Activated naive CD8-positive, alpha-beta T cell treated with anti-CD3 and anti-CD28 coated beads, Interleukin-2, amount 10 ng/mL, durations not matched to agents 7 days and 5 days (primary cell): ENCODE measurements around the gene ZC3HAV1. TPM values are rescaled to one million over a fixed set of nuclear protein-coding genes. Genes with fewer than 3 reads are reported as not detected.

ENCODE experiments used
- ATAC-seq: fragments of 150-1000 bp; cut with Tn5 transposase; one replicate; pipeline ENCODE4 v1.10.0; 2021; ENCODE audit warnings: low read depth, moderate library complexity
- POLR2A ChIA-PET: fragments of 350-600 bp; sonication (Branson Sonifier 250); formaldehyde crosslinking; loops from one replicate; lab custom pipeline; 2021; ENCODE audit warnings: antibody characterized with exemption; lab: Charles Lee
- DNase-seq: peaks from one replicate; pipeline ENCODE4 v3.0.0; 2021
- H3K27ac Mint-ChIP-seq: one replicate; pipeline ENCODE4 v1.8.0; 2022; ENCODE audit warnings: mild to moderate bottlenecking, mixed read lengths
- H3K27me3 Mint-ChIP-seq: one replicate; pipeline ENCODE4 v1.8.0; 2022; ENCODE audit warnings: mild to moderate bottlenecking, moderate library complexity, mixed read lengths
- H3K36me3 Mint-ChIP-seq: one replicate; pipeline ENCODE4 v1.8.0; 2021; ENCODE audit warnings: mild to moderate bottlenecking, mixed read lengths
- H3K4me1 Mint-ChIP-seq: one replicate; pipeline ENCODE4 v1.8.0; 2021; ENCODE audit warnings: mixed read lengths
- H3K4me3 Mint-ChIP-seq: one replicate; pipeline ENCODE4 v1.8.0; 2022; ENCODE audit warnings: mild to moderate bottlenecking, moderate library complexity, mixed read lengths
- H3K9me3 Mint-ChIP-seq: one replicate; pipeline ENCODE4 v1.8.0; 2021; ENCODE audit warnings: mixed read lengths
- total RNA-seq, 2 experiments: library from RNA; stranded (reverse); gene quantifications; one replicate each; pipeline ENCODE4 v1.2.3, GENCODE V29; 2021

Gene ZC3HAV1
- total RNA-seq, 2 experiments from 2014 or later, result 136 TPM

- no peak for DNase-seq
- Mint-ChIP-seq H3K4me1 (peaks cover 21% of the 10 kb centered on the region), H3K4me3 (peak overlapping the region; percentile 78), H3K27me3 (no peaks in the 10 kb centered on the region), H3K9me3 (no peaks in the 10 kb centered on the region), H3K36me3 (no peaks in the 10 kb centered on the region), H3K27ac (peak overlapping the region; percentile 89)
- no peak for ATAC-seq
- POLR2A ChIA-PET, result interaction anchor here (0.5 to 1.8 kb wide), 9 partner anchors 9 to 1148 kb away, joined by 3 to 18 read pairs (median 4); a partner anchor contains a TSS
These were observed 9.9 kb upstream of the ZC3HAV1 start for GRCh38 chr7:139119486-139119849.

DNA sequence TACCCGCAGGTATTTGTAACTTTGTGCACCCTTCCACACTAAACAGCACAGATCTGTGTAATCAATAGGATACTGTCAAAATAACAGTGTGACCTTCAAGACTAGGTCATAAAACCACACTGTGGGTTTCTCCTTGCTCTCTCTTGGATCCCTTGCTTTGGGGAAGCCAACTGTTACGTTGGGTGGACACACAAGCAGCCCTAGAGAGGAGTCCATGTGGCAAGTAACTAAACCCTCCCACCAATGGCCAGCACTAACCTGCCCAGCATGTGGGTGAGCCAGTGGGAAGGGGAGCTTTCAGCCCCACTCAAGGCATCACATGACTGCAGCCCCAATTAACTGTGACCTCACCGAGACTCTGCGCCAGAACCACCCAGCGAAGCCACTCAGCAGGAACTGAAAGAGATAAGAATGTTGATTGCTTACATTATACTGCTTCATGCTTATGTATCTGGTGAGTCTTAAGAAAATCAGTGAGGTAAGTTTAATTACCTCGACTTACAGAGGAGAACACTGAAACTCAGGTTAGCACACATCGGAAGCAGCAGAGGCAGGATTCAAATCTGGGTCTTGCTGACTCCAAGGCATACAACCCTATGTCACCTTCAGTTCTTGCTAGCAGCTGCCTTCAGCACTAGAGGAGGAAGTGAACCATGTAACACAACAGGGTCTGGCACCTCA lies 9.4 kb upstream of the ZC3HAV1 start:
- Mint-ChIP-seq H3K36me3 (no peaks in the 10 kb centered on the region), H3K4me3 (peak overlapping the region; percentile 78), H3K27me3 (no peaks in the 10 kb centered on the region), H3K9me3 (no peaks in the 10 kb centered on the region), H3K27ac (peak overlapping the region; percentile 89), H3K4me1 (peaks cover 21% of the 10 kb centered on the region)
- ATAC-seq (peak; percentile 87), DNase-seq (peak; percentile 52)
- POLR2A ChIA-PET, result interaction anchor here (0.5 to 1.8 kb wide), 9 partner anchors 9 to 1149 kb away, joined by 3 to 18 read pairs (median 4); a partner anchor contains a TSS

DNA sequence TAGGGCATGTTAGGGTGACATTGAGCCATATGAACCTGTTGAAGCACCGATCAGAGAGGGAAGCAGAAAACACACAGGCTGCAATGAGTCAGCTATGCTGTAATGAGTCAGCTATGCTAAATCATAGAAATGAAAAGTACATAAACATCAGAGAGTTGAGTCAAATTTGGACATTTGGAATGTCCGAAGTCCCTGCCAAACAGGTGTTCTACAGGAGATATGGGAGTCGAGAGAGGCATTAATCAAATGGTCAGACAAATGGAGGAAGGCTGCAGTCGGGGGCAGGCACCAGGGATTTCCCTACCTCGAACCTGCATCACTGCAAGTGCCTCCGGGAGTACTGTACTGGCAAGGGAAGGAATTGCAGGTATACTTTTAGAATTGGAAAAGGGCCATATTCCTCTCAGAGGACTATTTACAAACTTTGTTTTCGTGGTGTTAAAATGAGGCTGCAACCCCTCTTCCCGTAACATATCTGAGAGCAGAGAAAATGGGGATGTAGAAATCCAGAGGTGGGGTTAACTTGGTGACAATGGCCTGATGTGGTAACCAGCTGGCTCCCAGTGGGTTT lies 8.8 kb upstream of the ZC3HAV1 start:
- Mint-ChIP-seq H3K9me3 (no peaks in the 10 kb centered on the region), H3K36me3 (no peaks in the 10 kb centered on the region), H3K27me3 (no peaks in the 10 kb centered on the region), H3K4me1 (peaks cover 19% of the 10 kb centered on the region), H3K4me3 (no peak overlapping the region), H3K27ac (peak overlapping the region; percentile 89)
- no peak for DNase-seq
- ATAC-seq, result no peak
- POLR2A ChIA-PET, result interaction anchor here (1.3 to 1.8 kb wide), 3 partner anchors 14 to 23 kb away, joined by 4 to 18 read pairs (median 6); a partner anchor contains a TSS

- no peak for DNase-seq
- Mint-ChIP-seq H3K27me3 (no peaks in the 10 kb centered on the region), H3K9me3 (peaks cover 1% of the 10 kb centered on the region), H3K4me3 (no peak overlapping the region), H3K27ac (peak overlapping the region; percentile 62), H3K36me3 (no peaks in the 10 kb centered on the region), H3K4me1 (peaks cover 24% of the 10 kb centered on the region)
- no peak for ATAC-seq
- POLR2A ChIA-PET, result interaction anchor here (1.2 to 1.8 kb wide), 3 partner anchors 13 to 23 kb away, joined by 3 to 6 read pairs (median 4); no protein-coding TSS in a partner anchor
These were observed 8.2 kb upstream of the ZC3HAV1 start for GRCh38 chr7:139117599-139118233.

GRCh38 chr7:139116999-139117398 lies 7.5 kb upstream of the ZC3HAV1 start:
- Mint-ChIP-seq H3K9me3 (peaks cover 1% of the 10 kb centered on the region), H3K27me3 (no peaks in the 10 kb centered on the region)

DNA sequence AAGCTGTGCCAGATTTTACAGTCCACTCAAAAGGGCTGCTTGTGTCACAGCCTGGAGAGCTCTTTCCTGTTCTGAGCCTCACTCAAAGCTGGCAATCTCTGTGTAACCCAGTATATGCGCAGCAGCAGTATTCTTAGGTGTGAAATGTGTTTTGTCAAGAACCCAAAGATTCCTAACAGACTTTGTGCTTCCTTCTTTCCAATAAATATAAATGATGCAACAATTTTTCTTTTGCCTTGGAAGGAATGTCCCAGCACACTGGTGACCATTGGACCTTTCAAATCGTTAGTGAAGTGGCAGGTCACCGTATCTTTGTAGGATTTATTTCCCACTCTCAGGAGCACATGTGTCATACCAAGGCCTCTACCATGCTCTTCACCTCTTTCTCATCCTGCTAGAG lies 5.6 kb upstream of the ZC3HAV1 start:
- H3K27me3 Mint-ChIP-seq, result no peaks in the 10 kb centered on the region
- peaks cover 5% of the 10 kb centered on the region for H3K36me3 Mint-ChIP-seq
- no peak overlapping the region for H3K4me3 Mint-ChIP-seq
- peaks cover 44% of the 10 kb centered on the region for H3K4me1 Mint-ChIP-seq
- no peak for ATAC-seq
- POLR2A ChIA-PET, result interaction anchor here (1.2 to 1.4 kb wide), 2 partner anchors 21 to 27 kb away, joined by 3 to 11 read pairs; no protein-coding TSS in a partner anchor
- no peak for DNase-seq
- peaks cover 1% of the 10 kb centered on the region for H3K9me3 Mint-ChIP-seq
- H3K27ac Mint-ChIP-seq, result no peak overlapping the region

More at GRCh38 chr7:139116999-139117398, 7.5 kb upstream of the ZC3HAV1 start:
- Mint-ChIP-seq H3K36me3 (peaks cover under 1% of the 10 kb centered on the region), H3K4me1 (peaks cover 28% of the 10 kb centered on the region), H3K4me3 (no peak overlapping the region), H3K27ac (no peak overlapping the region)
- POLR2A ChIA-PET, result interaction anchor here (1.2 kb wide), 1 partner anchor 22 kb away, joined by 3 read pairs; no protein-coding TSS in a partner anchor
- ATAC-seq (no peak), DNase-seq (no peak)

- POLR2A ChIA-PET, result interaction anchor here (0.5 to 1.4 kb wide), 4 partner anchors 12 to 511 kb away, joined by 3 to 11 read pairs (median 3); no protein-coding TSS in a partner anchor
- H3K36me3 Mint-ChIP-seq, result peaks cover 5% of the 10 kb centered on the region
- no peak overlapping the region for H3K27ac Mint-ChIP-seq
- H3K4me1 Mint-ChIP-seq, result peaks cover 45% of the 10 kb centered on the region
- no peak overlapping the region for H3K4me3 Mint-ChIP-seq
- no peaks in the 10 kb centered on the region for H3K27me3 Mint-ChIP-seq
- ATAC-seq, result no peak
- DNase-seq, result no peak
- peaks cover 1% of the 10 kb centered on the region for H3K9me3 Mint-ChIP-seq
These were observed 5.1 kb upstream of the ZC3HAV1 start for GRCh38 chr7:139114585-139114984.

GRCh38 chr7:139114018-139114417 lies 4.5 kb upstream of the ZC3HAV1 start:
- peaks cover 6% of the 10 kb centered on the region for H3K36me3 Mint-ChIP-seq
- H3K27me3 Mint-ChIP-seq, result no peaks in the 10 kb centered on the region
- DNase-seq, result no peak
- H3K4me1 Mint-ChIP-seq, result peaks cover 40% of the 10 kb centered on the region
- POLR2A ChIA-PET, result interaction anchor here (0.5 to 1.4 kb wide), 4 partner anchors 12 to 28 kb away, joined by 3 to 11 read pairs (median 3); no protein-coding TSS in a partner anchor
- no peak overlapping the region for H3K27ac Mint-ChIP-seq
- no peak overlapping the region for H3K4me3 Mint-ChIP-seq
- peaks cover 1% of the 10 kb centered on the region for H3K9me3 Mint-ChIP-seq
- ATAC-seq, result no peak

DNA sequence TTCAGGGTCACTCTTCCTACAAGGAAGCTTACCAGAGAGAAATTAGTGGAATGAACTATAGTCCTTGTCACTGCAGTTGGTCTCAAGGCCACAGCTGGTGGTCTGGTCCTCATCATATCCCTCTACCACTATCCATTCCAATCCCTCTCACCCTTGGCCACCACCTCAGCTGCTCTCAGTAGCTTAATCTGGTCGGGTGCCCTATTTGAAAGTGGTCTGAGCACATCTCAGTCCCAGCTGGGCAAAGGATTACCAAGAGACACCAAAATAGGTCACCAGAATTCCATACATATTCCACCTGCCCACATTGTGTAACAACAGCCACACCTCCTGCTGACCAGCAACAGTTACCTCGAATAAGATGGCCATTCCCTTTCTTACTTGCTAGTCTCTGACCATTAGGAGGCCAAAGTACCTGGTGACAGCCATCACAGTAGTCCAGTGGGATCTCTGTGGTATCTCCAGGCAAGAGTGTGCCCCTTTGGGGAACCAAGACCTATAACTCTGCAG lies 3.3 kb upstream of the ZC3HAV1 start:
- peaks cover 1% of the 10 kb centered on the region for H3K9me3 Mint-ChIP-seq
- no peaks in the 10 kb centered on the region for H3K27me3 Mint-ChIP-seq
- ATAC-seq (no peak), DNase-seq (no peak)
- POLR2A ChIA-PET, result interaction anchor here (0.8 to 1.7 kb wide), 3 partner anchors 17 to 247 kb away, joined by 3 to 6 read pairs (median 4); partner anchors contain the start of gene LUC7L2
- H3K36me3 Mint-ChIP-seq, result peaks cover 13% of the 10 kb centered on the region
- no peak overlapping the region for H3K4me3 Mint-ChIP-seq
- H3K4me1 Mint-ChIP-seq, result peaks cover 29% of the 10 kb centered on the region
- no peak overlapping the region for H3K27ac Mint-ChIP-seq

- POLR2A ChIA-PET, result interaction anchor here (0.8 to 1.7 kb wide), 3 partner anchors 17 to 247 kb away, joined by 3 to 6 read pairs (median 4); partner anchors contain the start of gene LUC7L2
- Mint-ChIP-seq H3K9me3 (peaks cover 1% of the 10 kb centered on the region), H3K4me1 (peaks cover 26% of the 10 kb centered on the region), H3K27me3 (no peaks in the 10 kb centered on the region), H3K4me3 (peak overlapping the region; percentile 76), H3K27ac (peak overlapping the region; percentile 95), H3K36me3 (peaks cover 18% of the 10 kb centered on the region)
- ATAC-seq (no peak), DNase-seq (no peak)
These were observed 2.8 kb upstream of the ZC3HAV1 start for GRCh38 chr7:139112316-139112715.

DNA sequence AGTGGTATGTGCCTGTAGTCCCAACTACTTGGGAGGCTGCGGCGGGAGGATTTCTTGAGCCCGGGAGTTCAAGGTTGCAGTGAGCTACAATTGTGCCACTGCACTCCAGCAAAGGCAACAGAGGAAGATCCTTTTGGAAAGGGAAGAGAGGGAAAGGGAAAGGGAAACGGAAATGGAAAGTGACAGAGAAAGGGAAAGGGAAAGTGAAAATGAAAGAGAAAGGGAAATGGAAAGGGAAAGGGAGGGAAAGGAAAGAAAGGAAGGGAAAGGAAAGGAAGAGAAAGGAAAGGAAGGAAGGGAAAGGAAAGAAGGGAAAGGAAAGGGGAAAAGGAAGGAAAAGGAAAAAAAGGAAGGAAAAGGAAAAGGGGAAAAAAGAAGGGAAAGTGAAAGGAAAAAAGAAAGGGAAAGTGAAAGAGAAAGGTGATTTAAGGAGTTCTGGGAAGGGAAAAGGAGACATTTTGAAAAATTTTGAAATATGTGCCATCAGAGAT lies 2.3 kb upstream of the ZC3HAV1 start:
- Mint-ChIP-seq H3K36me3 (peaks cover 22% of the 10 kb centered on the region), H3K4me1 (peaks cover 26% of the 10 kb centered on the region), H3K9me3 (peaks cover 1% of the 10 kb centered on the region), H3K27me3 (no peaks in the 10 kb centered on the region), H3K27ac (peak overlapping the region; percentile 95), H3K4me3 (peak overlapping the region; percentile 76)
- DNase-seq, result no peak
- ATAC-seq, result no peak
- POLR2A ChIA-PET, result interaction anchor here (0.8 to 3.2 kb wide), 4 partner anchors 16 to 247 kb away, joined by 3 to 42 read pairs (median 5); partner anchors contain the start of gene LUC7L2

GRCh38 chr7:139111147-139111546 lies 1.6 kb upstream of the ZC3HAV1 start:
- peak overlapping the region; percentile 95 for H3K27ac Mint-ChIP-seq
- H3K9me3 Mint-ChIP-seq, result peaks cover 1% of the 10 kb centered on the region
- H3K4me1 Mint-ChIP-seq, result peaks cover 26% of the 10 kb centered on the region
- H3K27me3 Mint-ChIP-seq, result no peaks in the 10 kb centered on the region
- no peak for DNase-seq
- peak overlapping the region; percentile 76 for H3K4me3 Mint-ChIP-seq
- POLR2A ChIA-PET, result interaction anchor here (1.0 to 3.2 kb wide), 4 partner anchors 16 to 28 kb away, joined by 3 to 42 read pairs (median 4); a partner anchor contains a TSS
- ATAC-seq, result no peak
- peaks cover 26% of the 10 kb centered on the region for H3K36me3 Mint-ChIP-seq
